Measurements from ENCODE around the gene PAX7.

Gene PAX7

DNA sequence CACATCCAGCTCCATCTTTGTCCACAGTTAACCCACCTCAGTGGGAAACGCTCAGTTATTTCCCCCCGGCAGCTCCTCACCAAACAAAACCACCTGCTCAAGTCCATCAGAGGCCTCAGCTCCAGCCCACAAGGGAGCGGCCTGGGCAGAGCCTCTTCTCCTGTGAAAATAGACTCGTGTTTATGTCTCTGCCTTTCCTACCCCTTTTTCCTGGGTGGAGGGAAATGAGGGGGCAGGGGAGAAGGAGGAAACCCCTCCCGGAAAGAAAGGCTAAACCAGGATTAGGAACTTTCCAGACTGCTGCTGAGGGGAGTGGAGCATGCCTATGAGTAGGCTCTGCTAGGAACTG is 81.6 kb downstream of the PAX7 start:
- no peak for DNase-seq (ENCODE audit: low read depth)
- H3K4me3 ChIP-seq (ENCODE audit: control insufficient read depth, low read depth, low read length), result no peak overlapping the region
- TF ChIP-seq CTCF (IDR thresholded peaks at IDR 0.05; ENCODE audit: control insufficient read depth, insufficient read depth, low read depth, low read length, missing control alignments), result no peak

DNA sequence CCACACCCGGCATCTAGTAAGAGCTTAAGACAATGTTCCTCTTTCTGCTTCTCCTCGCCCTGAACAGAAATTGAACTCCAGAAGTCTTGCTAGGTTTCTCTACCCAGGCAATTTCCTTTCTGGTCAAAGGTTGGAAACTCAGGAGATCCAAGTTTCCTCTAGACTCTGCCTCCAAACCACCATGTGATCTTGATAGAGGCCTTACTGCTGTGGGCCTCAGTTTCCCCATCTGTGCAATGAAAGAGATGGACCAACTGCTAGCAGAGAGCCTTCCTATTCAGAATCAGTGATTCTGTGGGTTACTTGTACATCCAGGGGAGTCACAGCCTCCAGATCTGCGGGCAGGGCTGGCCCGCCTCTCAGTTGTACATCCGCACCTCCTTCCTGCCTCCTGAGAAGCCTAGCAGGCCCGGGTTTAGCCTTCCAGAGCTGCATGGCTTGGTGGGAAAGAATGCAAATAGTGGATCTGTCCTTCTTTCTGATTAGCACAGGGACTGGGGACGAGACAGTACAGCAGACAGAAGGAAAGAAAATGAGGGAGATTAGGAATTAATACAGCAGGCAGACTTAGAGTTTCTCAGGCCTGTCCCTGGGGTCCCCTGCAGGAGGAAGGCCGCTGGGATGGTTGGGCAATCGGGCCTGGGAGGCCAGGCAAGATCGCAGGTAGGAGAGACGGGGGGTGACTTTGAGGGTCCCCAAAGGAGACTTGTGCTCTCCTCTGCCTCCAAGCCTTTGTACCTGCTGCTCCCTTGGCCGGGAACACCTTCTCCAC is 83.9 kb downstream of the PAX7 start:
- TF ChIP-seq CTCF (IDR thresholded peaks at IDR 0.05; ENCODE audit: control insufficient read depth, insufficient read depth, low read depth, low read length, missing control alignments), result no peak
- no peak for DNase-seq (ENCODE audit: low read depth)

DNA sequence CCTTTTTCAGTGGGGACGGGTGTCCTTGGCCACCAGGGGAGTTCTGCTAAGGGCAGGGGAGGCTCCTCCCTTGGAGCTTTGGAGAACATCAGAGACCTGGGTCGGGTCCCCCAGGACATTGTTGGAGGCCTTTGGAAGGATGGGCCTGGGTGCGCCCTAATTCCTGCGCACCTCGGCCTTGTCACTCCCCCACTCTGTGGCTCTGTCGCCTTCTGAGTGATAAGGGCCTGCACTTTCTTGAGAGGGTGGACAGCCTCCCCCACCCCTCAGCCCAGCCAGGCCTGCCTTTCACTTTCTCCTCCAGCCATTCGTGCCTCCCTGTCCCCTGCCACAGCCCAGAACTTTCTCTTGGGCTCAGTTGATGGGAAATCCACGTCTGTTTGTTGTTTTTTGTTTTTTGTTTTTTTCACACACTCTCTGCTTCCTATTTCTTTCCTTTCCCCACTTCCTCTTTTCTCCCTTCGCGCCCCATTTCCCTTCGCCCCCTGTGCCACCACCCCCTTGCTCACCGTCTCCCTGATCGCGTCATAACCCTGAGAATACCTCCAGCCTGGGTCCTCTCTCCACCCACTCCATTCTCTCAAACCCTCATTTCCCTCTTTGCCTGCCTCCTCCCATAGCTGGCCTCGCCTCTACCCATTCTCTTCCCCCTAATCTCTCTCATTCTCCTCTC is 85.6 kb downstream of the PAX7 start:
- TF ChIP-seq CTCF (IDR thresholded peaks at IDR 0.05; ENCODE audit: control insufficient read depth, insufficient read depth, low read depth, low read length, missing control alignments), result no peak
- DNase-seq (ENCODE audit: low read depth), result no peak
- no peak overlapping the region for H3K4me3 ChIP-seq (ENCODE audit: control insufficient read depth, low read depth, low read length)

More for the DNA sequence above, 83.9 kb downstream of the PAX7 start:
- no peak overlapping the region for H3K4me3 ChIP-seq (ENCODE audit: control insufficient read depth, low read depth, low read length)

- TF ChIP-seq CTCF (IDR thresholded peaks at IDR 0.05; ENCODE audit: control insufficient read depth, insufficient read depth, low read depth, low read length, missing control alignments), result no peak
- no peak for DNase-seq (ENCODE audit: low read depth)
- H3K4me3 ChIP-seq (ENCODE audit: control insufficient read depth, low read depth, low read length), result no peak overlapping the region
Observed at GRCh38 chr1:18716785-18717678, 86.4 kb downstream of the PAX7 start.

- no peak for DNase-seq (ENCODE audit: low read depth)
- no peak overlapping the region for H3K4me3 ChIP-seq (ENCODE audit: control insufficient read depth, low read depth, low read length)
- no peak for TF ChIP-seq CTCF (IDR thresholded peaks at IDR 0.05; ENCODE audit: control insufficient read depth, insufficient read depth, low read depth, low read length, missing control alignments)
Observed at GRCh38 chr1:18719786-18720451, 89.3 kb downstream of the PAX7 start.

- TF ChIP-seq CTCF (IDR thresholded peaks at IDR 0.05; ENCODE audit: control insufficient read depth, insufficient read depth, low read depth, low read length, missing control alignments), result no peak
Observed at GRCh38 chr1:18721041-18721440, 90.4 kb downstream of the PAX7 start.

More at GRCh38 chr1:18721041-18721440, 90.4 kb downstream of the PAX7 start:
- H3K4me3 ChIP-seq (ENCODE audit: control insufficient read depth, low read depth, low read length), result no peak overlapping the region
- DNase-seq (ENCODE audit: low read depth), result no peak

Data from AG09309 (cell line).